ENCODE data around the gene PTPRJ.
A peak's percentile ranks its signal among the peaks of the same experiment; 100 is the strongest.

The PTPRJ gene

GRCh38 chr11:48193876-48194275 lies 213.5 kb downstream of the PTPRJ start:
- H3K79me2 ChIP-seq (ENCODE audit: insufficient read depth, low read length): no peaks in the 10 kb centered on the region
- no peaks in the 10 kb centered on the region for H3K9me3 ChIP-seq (ENCODE audit: insufficient read depth, low read depth, low read length)
- H3K4me1 ChIP-seq (ENCODE audit: insufficient read depth, low read length, poor library complexity, severe bottlenecking): no peaks in the 10 kb centered on the region
- no peaks in the 10 kb centered on the region for H4K20me1 ChIP-seq (ENCODE audit: insufficient read depth, low read length, poor library complexity, severe bottlenecking)
- H3K9ac ChIP-seq (ENCODE audit: low read depth, low read length, poor library complexity, severe bottlenecking): no peak overlapping the region
- H3K4me3 ChIP-seq (ENCODE audit: low read length, poor library complexity, severe bottlenecking): no peak overlapping the region
- no peaks in the 10 kb centered on the region for H3K27me3 ChIP-seq (ENCODE audit: insufficient read depth, low read length, poor library complexity, severe bottlenecking)
- no peak overlapping the region for H2AFZ ChIP-seq (ENCODE audit: low read length)
- H3F3A ChIP-seq (ENCODE audit: low read depth): no peaks in the 10 kb centered on the region
- no peak for TF ChIP-seq EZH2phosphoT487 (IDR thresholded peaks at IDR 0.05; ENCODE audit: borderline replicate concordance)
- TF ChIP-seq, protein P1, sequence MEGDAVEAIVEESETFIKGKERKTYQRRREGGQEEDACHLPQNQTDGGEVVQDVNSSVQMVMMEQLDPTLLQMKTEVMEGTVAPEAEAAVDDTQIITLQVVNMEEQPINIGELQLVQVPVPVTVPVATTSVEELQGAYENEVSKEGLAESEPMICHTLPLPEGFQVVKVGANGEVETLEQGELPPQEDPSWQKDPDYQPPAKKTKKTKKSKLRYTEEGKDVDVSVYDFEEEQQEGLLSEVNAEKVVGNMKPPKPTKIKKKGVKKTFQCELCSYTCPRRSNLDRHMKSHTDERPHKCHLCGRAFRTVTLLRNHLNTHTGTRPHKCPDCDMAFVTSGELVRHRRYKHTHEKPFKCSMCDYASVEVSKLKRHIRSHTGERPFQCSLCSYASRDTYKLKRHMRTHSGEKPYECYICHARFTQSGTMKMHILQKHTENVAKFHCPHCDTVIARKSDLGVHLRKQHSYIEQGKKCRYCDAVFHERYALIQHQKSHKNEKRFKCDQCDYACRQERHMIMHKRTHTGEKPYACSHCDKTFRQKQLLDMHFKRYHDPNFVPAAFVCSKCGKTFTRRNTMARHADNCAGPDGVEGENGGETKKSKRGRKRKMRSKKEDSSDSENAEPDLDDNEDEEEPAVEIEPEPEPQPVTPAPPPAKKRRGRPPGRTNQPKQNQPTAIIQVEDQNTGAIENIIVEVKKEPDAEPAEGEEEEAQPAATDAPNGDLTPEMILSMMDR (conservative IDR thresholded peaks at IDR 0.05; ENCODE audit: low read length): no peak
- no peaks in the 10 kb centered on the region for H3K9me2 ChIP-seq (replicated peaks; ENCODE audit: low read depth, low read length)
- no peaks in the 10 kb centered on the region for H3K36me3 ChIP-seq (ENCODE audit: insufficient read depth, low read length)
- no peak overlapping the region for H3K4me2 ChIP-seq (ENCODE audit: low read depth, low read length, poor library complexity, severe bottlenecking)

GRCh38 chr11:48207881-48208280 lies 227.5 kb downstream of the PTPRJ start:
- Histone ChIP-seq H3K9me2 (replicated peaks; ENCODE audit: low read depth, low read length) (no peaks in the 10 kb centered on the region), H3K9me3 (ENCODE audit: insufficient read depth, low read depth, low read length) (no peaks in the 10 kb centered on the region), H3K27me3 (ENCODE audit: insufficient read depth, low read length, poor library complexity, severe bottlenecking) (no peaks in the 10 kb centered on the region)

GRCh38 chr11:48210052-48210451 lies 229.7 kb downstream of the PTPRJ start:
- no peaks in the 10 kb centered on the region for H3K36me3 ChIP-seq (ENCODE audit: insufficient read depth, low read length)
- no peaks in the 10 kb centered on the region for H3K27me3 ChIP-seq (ENCODE audit: insufficient read depth, low read length, poor library complexity, severe bottlenecking)
- H3F3A ChIP-seq (ENCODE audit: low read depth): no peaks in the 10 kb centered on the region
- H3K79me2 ChIP-seq (ENCODE audit: insufficient read depth, low read length): no peaks in the 10 kb centered on the region
- H3K9ac ChIP-seq (ENCODE audit: low read depth, low read length, poor library complexity, severe bottlenecking): no peak overlapping the region
- H2AFZ ChIP-seq (ENCODE audit: low read length): no peak overlapping the region
- H3K4me1 ChIP-seq (ENCODE audit: insufficient read depth, low read length, poor library complexity, severe bottlenecking): no peaks in the 10 kb centered on the region
- H4K20me1 ChIP-seq (ENCODE audit: insufficient read depth, low read length, poor library complexity, severe bottlenecking): no peaks in the 10 kb centered on the region
- H3K9me2 ChIP-seq (replicated peaks; ENCODE audit: low read depth, low read length): no peaks in the 10 kb centered on the region
- H3K4me3 ChIP-seq (ENCODE audit: low read length, poor library complexity, severe bottlenecking): no peak overlapping the region
- no peak overlapping the region for H3K4me2 ChIP-seq (ENCODE audit: low read depth, low read length, poor library complexity, severe bottlenecking)
- TF ChIP-seq, protein P1 (conservative IDR thresholded peaks at IDR 0.05; ENCODE audit: low read length): peak; percentile 35
- TF ChIP-seq EZH2phosphoT487 (IDR thresholded peaks at IDR 0.05; ENCODE audit: borderline replicate concordance): no peak
- H3K9me3 ChIP-seq (ENCODE audit: insufficient read depth, low read depth, low read length): no peaks in the 10 kb centered on the region

More at GRCh38 chr11:48207881-48208280, 227.5 kb downstream of the PTPRJ start:
- H4K20me1 ChIP-seq (ENCODE audit: insufficient read depth, low read length, poor library complexity, severe bottlenecking): no peaks in the 10 kb centered on the region
- no peak overlapping the region for H3K4me2 ChIP-seq (ENCODE audit: low read depth, low read length, poor library complexity, severe bottlenecking)
- no peak overlapping the region for H2AFZ ChIP-seq (ENCODE audit: low read length)
- H3K36me3 ChIP-seq (ENCODE audit: insufficient read depth, low read length): no peaks in the 10 kb centered on the region
- H3K79me2 ChIP-seq (ENCODE audit: insufficient read depth, low read length): no peaks in the 10 kb centered on the region
- no peaks in the 10 kb centered on the region for H3K4me1 ChIP-seq (ENCODE audit: insufficient read depth, low read length, poor library complexity, severe bottlenecking)
- no peak overlapping the region for H3K4me3 ChIP-seq (ENCODE audit: low read length, poor library complexity, severe bottlenecking)
- no peak for TF ChIP-seq EZH2phosphoT487 (IDR thresholded peaks at IDR 0.05; ENCODE audit: borderline replicate concordance)
- TF ChIP-seq, protein P1 (conservative IDR thresholded peaks at IDR 0.05; ENCODE audit: low read length): no peak
- no peak overlapping the region for H3K9ac ChIP-seq (ENCODE audit: low read depth, low read length, poor library complexity, severe bottlenecking)
- H3F3A ChIP-seq (ENCODE audit: low read depth): no peaks in the 10 kb centered on the region

Measured in Loucy (cell line).